Astrocyte of the spinal cord (primary cell): ENCODE results near the gene HIF3A.

Experiments
- DNase-seq: peaks from one replicate; pipeline ENCODE4 v3.0.0; 2011; ENCODE audit warnings: low read depth, low spot score
- H3K4me3 ChIP-seq: 2 replicates; pipeline ENCODE4 v1.5.1; 2011; ENCODE audit warnings: low read depth, mild to moderate bottlenecking, low read length, moderate library complexity
- CTCF ChIP-seq: IDR thresholded peaks from 2 replicates; pipeline ENCODE4 v1.5.1; 2012; ENCODE audit warnings: low read depth, mild to moderate bottlenecking, low read length, inconsistent platforms
- in situ Hi-C: cut with HindIII; loops from 2 replicates; pipeline ENCODE4 v1.10.0; 2017; ENCODE audit warnings: low sequenced_read_pairs

HIF3A gene

GRCh38 chr19:46295401-46296201 lies 1.2 kb upstream of the HIF3A start:
- no peak for DNase-seq
- no peak overlapping the region for H3K4me3 ChIP-seq
- no peak for TF ChIP-seq CTCF
- in situ Hi-C loops: no loop called here

- in situ Hi-C loops: no loop called here
- TF ChIP-seq CTCF: no peak
- no peak for DNase-seq
- no peak overlapping the region for H3K4me3 ChIP-seq
Observed at GRCh38 chr19:46296202-46296480, 701 bp upstream of the HIF3A start.

- TF ChIP-seq CTCF: peak; percentile 30
- in situ Hi-C loops: no loop called here
- DNase-seq: peak; percentile 40
- peak overlapping the region; percentile 53 for H3K4me3 ChIP-seq
Observed at GRCh38 chr19:46297700-46298478, 1.0 kb downstream of the HIF3A start.

- no peak for TF ChIP-seq CTCF
- in situ Hi-C loops: no loop called here
- peak overlapping the region; percentile 53 for H3K4me3 ChIP-seq
- no peak for DNase-seq
Observed at GRCh38 chr19:46298479-46299003, 1.7 kb downstream of the HIF3A start.

- TF ChIP-seq CTCF: no peak
- H3K4me3 ChIP-seq: peak overlapping the region; percentile 53
- in situ Hi-C loops: no loop called here
- DNase-seq: peak; percentile 92
Observed at GRCh38 chr19:46299004-46299509, 2.2 kb downstream of the HIF3A start.

- no peak for TF ChIP-seq CTCF
- in situ Hi-C loops: no loop called here
- DNase-seq: no peak
- H3K4me3 ChIP-seq: no peak overlapping the region
Observed at GRCh38 chr19:46299695-46300094, 2.9 kb downstream of the HIF3A start.
